ENCODE data around the gene MAML3.

- TF ChIP-seq CTCF (IDR thresholded peaks at IDR 0.05 in 8 of 11, conservative IDR thresholded peaks at IDR 0.05 in 3 of 11) = no peak
- no peak for TF ChIP-seq POLR2A (IDR thresholded peaks at IDR 0.05)
- TF ChIP-seq POLR2AphosphoS5 (IDR thresholded peaks at IDR 0.05) = no peak
These were observed 457.5 kb downstream of the MAML3 start for GRCh38 chr4:139696491-139696890.

Data from spleen (tissue), 7 donors.